ENCODE measurements around the gene IFT81. TPM values are rescaled to one million over a fixed set of nuclear protein-coding genes. Genes with fewer than 3 reads are reported as not detected.

The IFT81 gene
- total and polyA plus RNA-seq, 2 of the 13 experiments (the other 11 are each of a cell fraction or from before 2014, with no cell fraction given), result 4.2 to 13.0 TPM

GRCh38 chr12:110077800-110078199 is 46.4 kb upstream of the IFT81 start (continued):
- TF ChIP-seq NFKB2 (CRISPR knock-in tag; IDR thresholded peaks at IDR 0.05; ENCODE audit: borderline replicate concordance) (no peak), ZNF775 (CRISPR knock-in tag; IDR thresholded peaks at IDR 0.05; ENCODE audit: borderline replicate concordance) (no peak), NAIF1 (CRISPR knock-in tag; IDR thresholded peaks at IDR 0.05; ENCODE audit: borderline replicate concordance) (no peak)
- TF ChIP-seq, protein P1, sequence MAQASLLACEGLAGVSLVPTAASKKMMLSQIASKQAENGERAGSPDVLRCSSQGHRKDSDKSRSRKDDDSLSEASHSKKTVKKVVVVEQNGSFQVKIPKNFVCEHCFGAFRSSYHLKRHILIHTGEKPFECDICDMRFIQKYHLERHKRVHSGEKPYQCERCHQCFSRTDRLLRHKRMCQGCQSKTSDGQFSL (CRISPR knock-in tag; IDR thresholded peaks at IDR 0.05), result no peak

- H3K4me2 ChIP-seq (ENCODE audit: low read depth, low read length), result peak overlapping the region; percentile 82
- no peak for TF ChIP-seq FLYWCH1 (CRISPR knock-in tag; IDR thresholded peaks at IDR 0.05)
- no peak for TF ChIP-seq TOE1 (CRISPR knock-in tag; IDR thresholded peaks at IDR 0.05)
- TF ChIP-seq ZNF781 (CRISPR knock-in tag; IDR thresholded peaks at IDR 0.05; ENCODE audit: borderline replicate concordance, not compliant biosample characterization), result no peak
- TF ChIP-seq KMT2B (CRISPR knock-in tag; IDR thresholded peaks at IDR 0.05), result peak; percentile 72
- TF ChIP-seq ZNF563 (CRISPR knock-in tag; IDR thresholded peaks at IDR 0.05), result no peak
- TF ChIP-seq ZNF296 (CRISPR knock-in tag; conservative IDR thresholded peaks at IDR 0.05), result no peak
- TF ChIP-seq ZNF678 (CRISPR knock-in tag; IDR thresholded peaks at IDR 0.05), result no peak
- TF ChIP-seq KDM3A (CRISPR knock-in tag; IDR thresholded peaks at IDR 0.05; ENCODE audit: low read depth), result no peak
- no peak for TF ChIP-seq MEIS1 (CRISPR knock-in tag; IDR thresholded peaks at IDR 0.05; ENCODE audit: borderline replicate concordance)
- TF ChIP-seq IKZF4 (CRISPR knock-in tag; IDR thresholded peaks at IDR 0.05; ENCODE audit: borderline replicate concordance, low read depth, not compliant biosample characterization), result peak; percentile 44
- TF ChIP-seq, protein P2, sequence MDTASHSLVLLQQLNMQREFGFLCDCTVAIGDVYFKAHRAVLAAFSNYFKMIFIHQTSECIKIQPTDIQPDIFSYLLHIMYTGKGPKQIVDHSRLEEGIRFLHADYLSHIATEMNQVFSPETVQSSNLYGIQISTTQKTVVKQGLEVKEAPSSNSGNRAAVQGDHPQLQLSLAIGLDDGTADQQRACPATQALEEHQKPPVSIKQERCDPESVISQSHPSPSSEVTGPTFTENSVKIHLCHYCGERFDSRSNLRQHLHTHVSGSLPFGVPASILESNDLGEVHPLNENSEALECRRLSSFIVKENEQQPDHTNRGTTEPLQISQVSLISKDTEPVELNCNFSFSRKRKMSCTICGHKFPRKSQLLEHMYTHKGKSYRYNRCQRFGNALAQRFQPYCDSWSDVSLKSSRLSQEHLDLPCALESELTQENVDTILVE (CRISPR knock-in tag; IDR thresholded peaks at IDR 0.05), result peak; percentile 49
- 0 out of 2 replicates have a peak, but pooled peaks have one; percentile 48 for TF ChIP-seq HMG20B (CRISPR knock-in tag; conservative IDR thresholded peaks at IDR 0.05)
- no peak for TF ChIP-seq SRSF1 (optimal IDR thresholded peaks at IDR 0.05; ENCODE audit: low read depth, low read length)
- no peak for TF ChIP-seq NCOA1 (CRISPR knock-in tag; IDR thresholded peaks at IDR 0.05)
- TF ChIP-seq SSRP1 (CRISPR knock-in tag; IDR thresholded peaks at IDR 0.05), result no peak
Observed at GRCh38 chr12:110079477-110080400, 44.4 kb upstream of the IFT81 start.

More at GRCh38 chr12:110079477-110080400, 44.4 kb upstream of the IFT81 start:
- Histone ChIP-seq H3K27ac (ENCODE audit: extremely low read length, insufficient read depth, low read length) (peak overlapping the region; percentile 83), H3K9me3 (ENCODE audit: low read length) (no peaks in the 10 kb centered on the region), H4K20me1 (ENCODE audit: insufficient read depth, low read length) (no peaks in the 10 kb centered on the region), H3K9ac (ENCODE audit: insufficient read depth, low read depth, low read length) (peak overlapping the region; percentile 50; the same call in 1 of the 2 replicates), H3K4me1 (ENCODE audit: insufficient read depth, low read length) (peaks cover 49% of the 10 kb centered on the region), H3K4me3 (replicated peaks in 1 of 3; ENCODE audit: insufficient read depth in 1 of 3, low read depth in 2 of 3, low read length in 3 of 3) (peak overlapping the region in 1 of 3 experiments; percentile 41; a peak in 1 of 6 replicates), H3K79me2 (ENCODE audit: insufficient read depth, low read length) (no peaks in the 10 kb centered on the region), H3K36me3 (replicated peaks in 1 of 2; ENCODE audit: control insufficient read depth in 1 of 2, insufficient read depth in 2 of 2, low read length in 2 of 2) (no peaks in the 10 kb centered on the region), H3K27me3 (ENCODE audit: control insufficient read depth in 1 of 2, insufficient read depth in 2 of 2, low read length in 2 of 2) (no peaks in the 10 kb centered on the region), H2AFZ (ENCODE audit: low read length) (peak overlapping the region; percentile 90)
- intact Hi-C loops (cut with micrococcal nuclease; ENCODE audit: unreplicated experiment), result loop anchor here (2.0 kb wide), 1 partner anchor 31 kb away; the partner anchor contains the start of gene C12orf76
- ChIA-PET CTCF (ENCODE audit: low intra/inter-chr PET ratio, low total read pairs) (no interaction called here), POLR2A (interaction anchor here (0.6 to 1.4 kb wide), 26 partner anchors 11 to 170 kb away, joined by 3 to 56 read pairs (median 5); partner anchors contain the start of genes ANKRD13A, C12orf76, GIT2 and IFT81)
- peak; percentile 97 for FAIRE-seq
- in situ Hi-C loops (cut with HindIII; ENCODE audit: extremely low pct_ligation_motif_present, low pct_unique_long_range_greater_than_20kb), result no loop called here
- peak; percentile 96 for ATAC-seq
- TSS peak; percentile 93 for BruUV-seq (replicated peaks)
- DNase-seq (ENCODE audit: low spot score), result peak; percentile 96
- WGBS (ENCODE audit: low lambda C conversion rate), result 55% methylated on average over 24 of the region's 24 CpGs

All from HepG2 (cell line).